Effector memory CD4-positive, alpha-beta T cell (primary cell): ENCODE data around the gene TMEM125.

Experiments
- DNase-seq, 3 donors: peaks; one replicate each; pipeline ENCODE4 v3.0.0-alpha.2; 2020
- H3K27ac ChIP-seq: 2 replicates; pipeline ENCODE4 v1.7.0; 2013; ENCODE audit warnings: mild to moderate bottlenecking, low read length, moderate library complexity; ENCODE audit not compliant: insufficient read depth, poor library complexity, severe bottlenecking
- H3K27me3 ChIP-seq: replicated peaks from 2 replicates; pipeline ENCODE4 v1.7.0; 2013; ENCODE audit warnings: mild to moderate bottlenecking, low read length; ENCODE audit not compliant: insufficient read depth, control insufficient read depth, poor library complexity, severe bottlenecking
- H3K36me3 ChIP-seq: 2 replicates; pipeline ENCODE4 v1.7.0; 2013; ENCODE audit warnings: mild to moderate bottlenecking, low read length, moderate library complexity; ENCODE audit not compliant: control insufficient read depth, insufficient read depth
- H3K4me1 ChIP-seq: 2 replicates; pipeline ENCODE4 v1.7.0; 2013; ENCODE audit warnings: low read length, mild to moderate bottlenecking; ENCODE audit not compliant: control insufficient read depth, insufficient read depth, poor library complexity, severe bottlenecking
- H3K4me3 ChIP-seq: 2 replicates; pipeline ENCODE4 v1.7.0; 2013; ENCODE audit warnings: low read length, low read depth, mild to moderate bottlenecking; ENCODE audit not compliant: insufficient read depth, poor library complexity, severe bottlenecking
- H3K9me3 ChIP-seq: 2 replicates; pipeline ENCODE4 v1.7.0; 2013; ENCODE audit warnings: mild to moderate bottlenecking, low read length, moderate library complexity; ENCODE audit not compliant: control insufficient read depth

TMEM125 gene

DNA sequence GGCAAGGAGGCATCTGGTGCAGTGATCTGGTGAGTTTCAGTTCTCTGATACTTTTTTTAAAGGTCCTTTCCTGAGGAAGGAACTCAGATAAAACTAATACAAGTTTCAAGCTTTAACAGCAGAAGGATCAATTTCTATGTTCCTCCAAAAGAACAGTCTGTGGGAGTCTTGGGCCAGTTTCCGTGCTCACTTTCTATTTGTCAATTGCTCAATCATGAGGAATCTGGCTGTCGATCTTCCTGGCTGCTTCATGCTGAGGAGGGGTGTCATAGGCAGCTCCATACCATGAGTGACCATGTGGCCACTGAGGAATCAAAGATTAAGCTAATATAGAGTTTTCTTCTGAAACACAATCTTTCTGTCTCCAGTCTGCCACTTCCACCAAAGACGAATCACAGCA is 11.4 kb upstream of the TMEM125 start:
- no peak overlapping the region for H3K4me3 ChIP-seq
- no peak overlapping the region for H3K27ac ChIP-seq
- H3K36me3 ChIP-seq: no peaks in the 10 kb centered on the region
- no peaks in the 10 kb centered on the region for H3K4me1 ChIP-seq
- DNase-seq: no peak
- H3K9me3 ChIP-seq: no peaks in the 10 kb centered on the region
- H3K27me3 ChIP-seq: no peaks in the 10 kb centered on the region

DNA sequence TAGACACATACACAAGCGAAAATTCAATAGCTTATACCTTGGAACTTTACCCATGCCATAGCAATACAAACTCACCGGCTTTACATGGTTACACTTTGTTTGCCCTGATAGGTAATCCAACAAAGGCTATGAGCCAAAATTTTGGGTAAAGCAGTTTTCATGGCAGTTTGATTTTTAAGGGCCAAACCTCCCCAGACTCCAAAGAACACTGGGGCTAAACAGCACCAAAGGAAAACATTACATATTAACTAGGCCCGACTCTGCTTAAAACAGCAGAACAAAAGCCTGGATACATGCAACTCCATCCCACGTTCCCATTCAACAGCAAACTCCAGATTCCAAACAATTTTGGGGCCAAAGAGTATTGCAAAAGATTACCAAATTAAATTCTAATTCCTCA is 4.4 kb upstream of the TMEM125 start:
- Histone ChIP-seq H3K9me3 (no peaks in the 10 kb centered on the region), H3K27me3 (no peaks in the 10 kb centered on the region), H3K4me1 (no peaks in the 10 kb centered on the region), H3K36me3 (no peaks in the 10 kb centered on the region), H3K27ac (no peak overlapping the region), H3K4me3 (no peak overlapping the region)
- DNase-seq: no peak

DNA sequence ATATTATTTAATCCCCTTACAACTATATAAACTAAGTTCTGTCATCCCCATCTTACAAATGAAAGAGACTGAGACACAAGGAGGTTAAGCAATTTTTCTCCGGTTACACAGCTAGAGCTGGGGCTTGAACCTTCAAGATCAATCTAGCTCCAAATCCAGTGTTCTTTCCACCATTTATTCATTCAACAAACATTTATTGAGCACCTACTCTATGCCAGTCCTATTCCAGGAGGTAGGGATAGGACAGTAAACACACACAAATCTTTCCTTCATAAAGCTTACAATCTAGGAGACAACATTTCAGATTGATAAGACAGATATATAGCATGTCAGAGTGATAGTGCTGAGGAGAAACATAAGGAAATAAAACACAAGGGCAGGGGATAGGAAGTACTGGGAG is 2.9 kb upstream of the TMEM125 start:
- Histone ChIP-seq H3K27ac (no peak overlapping the region), H3K4me1 (no peaks in the 10 kb centered on the region), H3K27me3 (no peaks in the 10 kb centered on the region), H3K4me3 (no peak overlapping the region), H3K9me3 (no peaks in the 10 kb centered on the region), H3K36me3 (no peaks in the 10 kb centered on the region)
- no peak for DNase-seq

GRCh38 chr1:43267291-43267805 is 2.4 kb upstream of the TMEM125 start:
- no peaks in the 10 kb centered on the region for H3K9me3 ChIP-seq
- no peak for DNase-seq
- no peak overlapping the region for H3K27ac ChIP-seq
- H3K4me3 ChIP-seq: no peak overlapping the region
- H3K36me3 ChIP-seq: no peaks in the 10 kb centered on the region
- no peaks in the 10 kb centered on the region for H3K27me3 ChIP-seq
- H3K4me1 ChIP-seq: no peaks in the 10 kb centered on the region

DNA sequence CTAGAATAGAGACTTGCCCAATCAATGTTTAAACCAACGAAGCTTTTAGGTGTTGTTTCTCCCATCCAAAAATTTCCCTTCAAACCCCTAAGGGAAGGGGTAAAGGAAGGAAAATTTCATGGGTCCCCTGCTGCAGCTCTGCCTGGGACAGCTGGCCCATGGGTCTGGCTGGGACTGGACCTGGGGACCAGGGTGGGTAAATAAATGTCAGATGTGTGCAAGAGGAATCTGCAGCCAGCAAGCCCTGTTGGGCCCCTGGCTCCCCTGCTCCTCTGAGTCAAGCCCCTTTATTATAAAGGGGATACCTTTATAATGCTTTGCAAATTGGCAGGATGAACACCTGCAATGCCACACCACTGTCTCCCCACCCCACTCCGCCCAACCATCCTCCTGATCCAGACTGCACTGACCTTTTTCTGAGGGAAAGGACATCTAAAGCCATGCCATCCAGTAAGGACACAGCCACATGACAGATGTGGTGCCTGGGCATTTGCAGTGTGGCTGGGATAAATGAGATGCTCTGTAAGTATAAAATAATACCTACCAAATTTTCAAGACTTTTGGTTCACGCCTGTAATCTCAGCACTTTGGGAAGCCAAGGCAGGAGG is 1.9 kb upstream of the TMEM125 start:
- Histone ChIP-seq H3K27ac (no peak overlapping the region), H3K36me3 (no peaks in the 10 kb centered on the region), H3K4me3 (no peak overlapping the region), H3K4me1 (no peaks in the 10 kb centered on the region), H3K9me3 (no peaks in the 10 kb centered on the region), H3K27me3 (no peaks in the 10 kb centered on the region)
- no peak for DNase-seq

- no peak for DNase-seq
- Histone ChIP-seq H3K4me1 (peaks cover 8% of the 10 kb centered on the region), H3K36me3 (no peaks in the 10 kb centered on the region), H3K27ac (no peak overlapping the region), H3K4me3 (peak overlapping the region; percentile 5), H3K27me3 (no peaks in the 10 kb centered on the region), H3K9me3 (no peaks in the 10 kb centered on the region)
Measured at GRCh38 chr1:43270421-43271095, 775 bp downstream of the TMEM125 start.

DNA sequence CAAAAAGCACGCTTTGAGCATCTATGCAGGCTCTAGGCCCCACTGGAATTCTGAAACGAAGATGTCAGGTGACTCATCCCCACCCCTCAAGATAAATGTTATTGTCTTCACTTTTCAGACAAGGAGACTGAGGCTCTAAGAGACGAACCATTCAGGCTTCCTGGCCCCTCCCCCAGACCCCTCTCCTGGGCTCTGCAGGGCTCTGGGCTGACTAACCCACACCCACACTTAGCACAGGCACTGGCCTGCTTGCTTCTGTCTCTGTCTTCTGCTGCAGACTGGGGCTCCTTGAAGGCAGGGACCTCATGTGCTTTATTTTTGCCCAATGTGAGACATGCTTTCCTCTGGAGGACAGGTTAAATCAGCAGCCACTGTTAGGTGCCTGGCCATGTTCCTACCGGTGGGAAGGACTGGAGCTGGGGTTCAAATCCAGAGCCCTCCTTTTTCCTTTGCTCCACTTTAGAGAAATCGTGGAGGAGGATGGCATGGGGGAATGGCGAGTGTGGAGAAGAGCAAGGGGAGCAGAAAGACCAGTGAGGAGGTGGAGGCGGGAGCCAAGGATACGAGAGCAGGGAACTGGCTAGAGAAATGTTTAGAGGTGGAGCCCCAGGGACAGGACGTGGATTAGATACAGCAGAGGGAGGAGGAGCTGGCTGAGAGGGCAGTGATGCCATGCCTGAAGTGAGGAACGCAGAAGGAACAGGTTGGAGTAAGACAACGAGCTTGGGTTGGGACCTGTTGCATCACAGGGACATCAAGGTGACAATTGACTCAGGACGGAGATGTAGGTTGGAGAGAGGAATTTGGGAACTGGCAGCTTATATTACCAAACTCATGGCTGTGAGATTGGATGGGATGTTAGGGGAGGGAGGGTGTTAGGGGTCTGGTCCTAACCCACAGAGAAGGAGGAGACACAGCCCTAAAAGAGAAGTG is 1.7 kb downstream of the TMEM125 start:
- H3K4me1 ChIP-seq: peaks cover 8% of the 10 kb centered on the region
- no peak overlapping the region for H3K4me3 ChIP-seq
- no peaks in the 10 kb centered on the region for H3K9me3 ChIP-seq
- no peak overlapping the region for H3K27ac ChIP-seq
- no peak for DNase-seq
- H3K36me3 ChIP-seq: no peaks in the 10 kb centered on the region
- H3K27me3 ChIP-seq: no peaks in the 10 kb centered on the region

GRCh38 chr1:43272161-43272560 is 2.4 kb downstream of the TMEM125 start:
- Histone ChIP-seq H3K27me3 (no peaks in the 10 kb centered on the region), H3K4me1 (peaks cover 8% of the 10 kb centered on the region)

DNA sequence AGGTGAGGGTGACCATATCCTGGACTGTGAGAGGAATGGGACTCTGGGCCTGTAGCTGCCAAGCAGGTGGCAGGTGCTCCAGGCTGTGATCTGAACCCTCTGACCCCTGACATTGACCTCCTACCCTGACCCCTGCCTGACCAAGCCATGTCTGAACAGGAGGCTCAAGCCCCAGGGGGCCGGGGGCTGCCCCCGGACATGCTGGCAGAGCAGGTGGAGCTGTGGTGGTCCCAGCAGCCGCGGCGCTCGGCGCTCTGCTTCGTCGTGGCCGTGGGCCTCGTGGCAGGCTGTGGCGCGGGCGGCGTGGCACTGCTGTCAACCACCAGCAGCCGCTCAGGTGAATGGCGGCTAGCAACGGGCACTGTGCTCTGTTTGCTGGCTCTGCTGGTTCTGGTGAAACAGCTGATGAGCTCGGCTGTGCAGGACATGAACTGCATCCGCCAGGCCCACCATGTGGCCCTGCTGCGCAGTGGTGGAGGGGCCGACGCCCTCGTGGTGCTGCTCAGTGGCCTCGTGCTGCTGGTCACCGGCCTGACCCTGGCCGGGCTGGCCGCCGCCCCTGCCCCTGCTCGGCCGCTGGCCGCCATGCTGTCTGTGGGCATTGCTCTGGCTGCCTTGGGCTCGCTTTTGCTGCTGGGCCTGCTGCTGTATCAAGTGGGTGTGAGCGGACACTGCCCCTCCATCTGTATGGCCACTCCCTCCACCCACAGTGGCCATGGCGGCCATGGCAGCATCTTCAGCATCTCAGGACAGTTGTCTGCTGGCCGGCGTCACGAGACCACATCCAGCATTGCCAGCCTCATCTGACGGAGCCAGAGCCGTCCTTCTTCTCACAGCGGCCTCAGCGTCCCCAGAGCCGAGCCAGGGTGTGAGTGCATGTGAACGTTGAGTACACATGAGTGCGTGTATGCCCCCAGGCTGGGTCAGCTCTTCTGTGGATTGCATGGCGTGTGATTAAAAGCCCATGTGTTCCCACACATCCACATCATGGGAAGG is 3.1 kb downstream of the TMEM125 start:
- H3K9me3 ChIP-seq: no peaks in the 10 kb centered on the region
- H3K4me3 ChIP-seq: no peak overlapping the region
- peaks cover 8% of the 10 kb centered on the region for H3K4me1 ChIP-seq
- H3K36me3 ChIP-seq: no peaks in the 10 kb centered on the region
- no peak for DNase-seq
- H3K27ac ChIP-seq: no peak overlapping the region
- H3K27me3 ChIP-seq: no peaks in the 10 kb centered on the region

More at GRCh38 chr1:43272161-43272560, 2.4 kb downstream of the TMEM125 start:
- Histone ChIP-seq H3K27ac (no peak overlapping the region), H3K4me3 (no peak overlapping the region), H3K36me3 (no peaks in the 10 kb centered on the region), H3K9me3 (no peaks in the 10 kb centered on the region)
- no peak for DNase-seq
